HCT116 (cell line): ENCODE measurements around the gene RPRML.

Source experiments
- EGR1 ChIP-seq: IDR thresholded peaks from 2 replicates; pipeline ENCODE4 v1.6.1; 2012; ENCODE audit warnings: low read depth
- EZH2 ChIP-seq: fragments of 200-600 bp; sonication (generic); IDR thresholded peaks from 2 replicates; pipeline ENCODE4 v1.6.1; 2017; ENCODE audit warnings: antibody characterized with exemption, mixed run types
- JUND ChIP-seq: IDR thresholded peaks from 2 replicates; pipeline ENCODE4 v1.6.1; 2012
- POLR2A ChIP-seq: IDR thresholded peaks from 2 replicates; pipeline ENCODE4 v1.7.0; 2011; ENCODE audit warnings: borderline replicate concordance; ENCODE audit not compliant: insufficient read depth, insufficient read length; ENCODE audit errors: extremely low read depth
- TF ChIP-seq, protein P1 (sequence below), 3 experiments: fragments of 200-600 bp in 1 of 3; sonication (generic) in 1 of 3; IDR thresholded peaks in 2 of 3; conservative IDR thresholded peaks in 1 of 3; 2 replicates each; pipeline ENCODE4 v1.5.1; 2012 to 2017; ENCODE audit warnings: low read depth in 2 of 3, low read length in 2 of 3, antibody characterized with exemption in 1 of 3, borderline replicate concordance in 1 of 3, control low read depth in 1 of 3, mild to moderate bottlenecking in 1 of 3, mixed read lengths in 1 of 3, mixed run types in 1 of 3, moderate library complexity in 1 of 3; ENCODE audit not compliant: insufficient read depth in 1 of 3
- TF ChIP-seq, protein P2 (sequence below): IDR thresholded peaks from 2 replicates; pipeline ENCODE4 v1.6.1; 2012; ENCODE audit warnings: low read depth

DNA sequence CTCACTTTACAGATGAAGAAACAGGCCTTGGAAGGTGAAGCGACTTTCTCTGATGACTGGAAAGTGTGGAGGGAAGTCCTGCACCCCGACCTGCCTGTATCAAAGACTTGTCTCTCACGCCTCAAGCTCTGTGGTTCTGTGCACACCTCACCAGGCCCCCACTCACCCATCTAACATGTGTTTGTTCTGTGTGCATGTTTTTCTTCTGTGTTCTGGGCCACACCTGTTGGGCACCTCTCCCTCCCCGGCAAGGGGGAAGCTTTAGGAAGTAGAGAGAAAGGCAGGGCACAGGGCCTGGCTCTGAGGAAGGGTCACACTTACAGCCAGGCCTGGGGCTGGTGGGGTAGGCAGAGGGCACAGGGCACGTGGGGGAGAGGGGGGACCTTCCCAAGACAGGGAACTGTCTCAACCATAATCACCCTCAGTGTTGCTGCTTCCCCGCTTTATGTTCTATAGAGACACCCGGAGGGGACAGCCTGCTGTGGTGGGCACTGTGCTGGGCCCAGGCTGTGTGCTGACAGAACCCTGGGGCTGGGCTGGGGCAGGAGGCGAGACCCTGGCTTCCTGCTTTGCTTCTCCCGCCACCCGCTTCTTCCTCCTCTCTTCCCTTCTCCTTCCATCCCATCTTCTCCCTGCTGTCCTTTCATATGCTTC lies 7.3 kb downstream of the RPRML start:
- TF ChIP-seq, protein P1, sequence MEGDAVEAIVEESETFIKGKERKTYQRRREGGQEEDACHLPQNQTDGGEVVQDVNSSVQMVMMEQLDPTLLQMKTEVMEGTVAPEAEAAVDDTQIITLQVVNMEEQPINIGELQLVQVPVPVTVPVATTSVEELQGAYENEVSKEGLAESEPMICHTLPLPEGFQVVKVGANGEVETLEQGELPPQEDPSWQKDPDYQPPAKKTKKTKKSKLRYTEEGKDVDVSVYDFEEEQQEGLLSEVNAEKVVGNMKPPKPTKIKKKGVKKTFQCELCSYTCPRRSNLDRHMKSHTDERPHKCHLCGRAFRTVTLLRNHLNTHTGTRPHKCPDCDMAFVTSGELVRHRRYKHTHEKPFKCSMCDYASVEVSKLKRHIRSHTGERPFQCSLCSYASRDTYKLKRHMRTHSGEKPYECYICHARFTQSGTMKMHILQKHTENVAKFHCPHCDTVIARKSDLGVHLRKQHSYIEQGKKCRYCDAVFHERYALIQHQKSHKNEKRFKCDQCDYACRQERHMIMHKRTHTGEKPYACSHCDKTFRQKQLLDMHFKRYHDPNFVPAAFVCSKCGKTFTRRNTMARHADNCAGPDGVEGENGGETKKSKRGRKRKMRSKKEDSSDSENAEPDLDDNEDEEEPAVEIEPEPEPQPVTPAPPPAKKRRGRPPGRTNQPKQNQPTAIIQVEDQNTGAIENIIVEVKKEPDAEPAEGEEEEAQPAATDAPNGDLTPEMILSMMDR (IDR thresholded peaks at IDR 0.05 in 2 of 3, conservative IDR thresholded peaks at IDR 0.05 in 1 of 3; ENCODE audit: borderline replicate concordance in 1 of 3, insufficient read depth in 1 of 3, low read depth in 2 of 3, low read length in 2 of 3): no peak
- TF ChIP-seq, protein P2, sequence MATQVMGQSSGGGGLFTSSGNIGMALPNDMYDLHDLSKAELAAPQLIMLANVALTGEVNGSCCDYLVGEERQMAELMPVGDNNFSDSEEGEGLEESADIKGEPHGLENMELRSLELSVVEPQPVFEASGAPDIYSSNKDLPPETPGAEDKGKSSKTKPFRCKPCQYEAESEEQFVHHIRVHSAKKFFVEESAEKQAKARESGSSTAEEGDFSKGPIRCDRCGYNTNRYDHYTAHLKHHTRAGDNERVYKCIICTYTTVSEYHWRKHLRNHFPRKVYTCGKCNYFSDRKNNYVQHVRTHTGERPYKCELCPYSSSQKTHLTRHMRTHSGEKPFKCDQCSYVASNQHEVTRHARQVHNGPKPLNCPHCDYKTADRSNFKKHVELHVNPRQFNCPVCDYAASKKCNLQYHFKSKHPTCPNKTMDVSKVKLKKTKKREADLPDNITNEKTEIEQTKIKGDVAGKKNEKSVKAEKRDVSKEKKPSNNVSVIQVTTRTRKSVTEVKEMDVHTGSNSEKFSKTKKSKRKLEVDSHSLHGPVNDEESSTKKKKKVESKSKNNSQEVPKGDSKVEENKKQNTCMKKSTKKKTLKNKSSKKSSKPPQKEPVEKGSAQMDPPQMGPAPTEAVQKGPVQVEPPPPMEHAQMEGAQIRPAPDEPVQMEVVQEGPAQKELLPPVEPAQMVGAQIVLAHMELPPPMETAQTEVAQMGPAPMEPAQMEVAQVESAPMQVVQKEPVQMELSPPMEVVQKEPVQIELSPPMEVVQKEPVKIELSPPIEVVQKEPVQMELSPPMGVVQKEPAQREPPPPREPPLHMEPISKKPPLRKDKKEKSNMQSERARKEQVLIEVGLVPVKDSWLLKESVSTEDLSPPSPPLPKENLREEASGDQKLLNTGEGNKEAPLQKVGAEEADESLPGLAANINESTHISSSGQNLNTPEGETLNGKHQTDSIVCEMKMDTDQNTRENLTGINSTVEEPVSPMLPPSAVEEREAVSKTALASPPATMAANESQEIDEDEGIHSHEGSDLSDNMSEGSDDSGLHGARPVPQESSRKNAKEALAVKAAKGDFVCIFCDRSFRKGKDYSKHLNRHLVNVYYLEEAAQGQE: no peak
- TF ChIP-seq EZH2 (no peak), JUND (no peak), EGR1 (no peak), POLR2A (no peak)
